Fibroblast of upper back skin (primary cell): ENCODE results near the gene WDFY2.

Experiments used
- DNase-seq: peaks from one replicate; pipeline ENCODE4 v3.0.0-alpha.2; 2013

Gene WDFY2

DNA sequence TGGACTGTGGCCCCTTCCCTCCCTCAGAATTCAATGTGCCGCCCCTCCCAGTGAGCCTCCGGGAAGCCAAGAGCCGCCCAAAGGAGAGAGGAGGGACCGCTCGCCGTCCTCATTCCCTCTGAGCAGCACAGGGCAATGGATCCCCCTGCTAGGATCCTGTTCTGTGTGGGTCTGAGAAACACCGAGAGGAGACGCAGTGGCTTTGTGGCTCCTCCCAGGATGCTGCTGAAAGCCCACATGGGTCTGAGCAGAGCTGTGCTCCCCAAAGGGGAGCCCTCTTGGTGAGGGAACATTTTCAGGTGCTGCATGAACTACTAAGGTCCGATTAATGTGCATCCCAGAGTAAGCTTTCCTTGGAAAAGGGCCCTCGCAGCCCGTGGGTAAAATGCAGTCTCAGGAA, 189.3 kb downstream of the WDFY2 start:
- DNase-seq, result no peak

DNA sequence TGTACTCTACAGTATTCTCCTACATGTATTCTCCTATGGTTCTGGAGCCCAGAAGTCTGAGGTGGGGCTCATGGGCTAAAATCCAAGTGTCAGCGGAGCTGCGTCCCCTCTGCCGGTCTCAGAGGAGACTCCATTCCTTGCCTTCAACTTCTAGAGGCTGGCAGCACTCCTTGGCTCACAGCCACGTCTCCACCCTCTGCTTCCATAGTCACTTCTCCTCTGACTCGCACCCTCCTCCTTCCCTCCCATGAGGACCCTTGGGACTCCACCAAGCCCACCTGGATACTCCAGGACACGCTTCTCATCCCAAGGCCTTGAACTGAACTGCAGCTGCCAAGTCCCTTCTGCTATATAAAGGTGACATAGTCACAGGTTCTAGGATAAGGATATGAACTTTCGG, 191.9 kb downstream of the WDFY2 start:
- DNase-seq, result no peak

DNA sequence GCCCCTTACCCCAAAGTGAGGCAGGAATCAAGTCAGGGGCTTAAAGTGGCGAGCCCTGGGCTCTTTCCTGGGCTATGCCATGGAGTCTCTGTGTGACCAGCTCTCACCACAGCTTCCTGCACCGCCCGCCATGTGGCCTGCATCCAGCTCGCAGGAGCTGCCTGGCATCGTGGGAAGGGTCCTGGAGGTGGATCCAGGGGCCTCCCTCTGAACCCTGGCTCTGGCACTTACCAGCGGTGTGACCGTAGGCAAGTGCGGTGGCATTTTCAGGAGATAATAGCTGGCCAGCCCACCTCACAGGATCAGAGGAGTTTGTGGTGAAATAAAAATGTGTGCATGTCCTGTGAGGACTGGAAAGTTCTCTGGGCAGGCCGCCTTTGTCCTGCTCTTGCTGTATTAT, 193.7 kb downstream of the WDFY2 start:
- no peak for DNase-seq

DNA sequence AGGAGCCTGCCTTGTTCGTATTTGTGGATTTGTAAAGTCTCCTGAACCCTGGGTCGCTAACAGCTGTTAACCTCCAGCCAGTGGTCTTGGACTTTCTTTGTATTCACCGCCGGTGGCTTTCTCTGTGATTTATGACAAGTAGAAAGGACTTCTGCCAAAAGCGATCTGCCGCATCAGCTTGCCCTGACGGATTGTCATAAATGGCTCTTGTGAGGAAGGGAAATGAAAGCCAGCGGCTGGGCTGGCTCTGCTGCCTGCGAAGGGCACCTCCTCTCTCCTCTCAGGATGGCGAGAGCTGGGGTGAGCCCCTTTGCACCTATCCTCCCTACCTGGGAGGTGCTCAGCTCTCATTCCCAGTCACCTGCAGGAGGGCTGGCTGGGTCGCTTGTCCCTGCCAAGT, 194.1 kb downstream of the WDFY2 start:
- no peak for DNase-seq

DNA sequence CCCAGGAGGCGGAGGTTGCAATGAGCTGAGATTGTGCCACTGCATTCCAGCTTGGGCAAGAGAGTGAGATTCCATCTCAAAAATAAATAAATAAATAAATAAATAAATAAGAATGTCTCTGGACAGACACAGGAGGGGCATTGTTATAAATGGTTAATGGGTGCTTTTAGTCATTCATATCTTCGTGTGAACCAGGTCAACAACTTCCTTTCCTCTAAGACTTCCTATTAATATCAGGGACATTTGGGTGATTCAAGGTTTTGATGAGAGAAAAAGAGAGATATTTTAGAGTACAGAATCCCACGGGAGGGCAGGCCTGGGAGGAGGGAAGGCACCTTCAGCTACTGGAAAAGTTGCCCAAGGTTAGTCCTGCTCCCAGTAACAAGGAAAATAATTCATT, 195.8 kb downstream of the WDFY2 start:
- DNase-seq, result no peak

DNA sequence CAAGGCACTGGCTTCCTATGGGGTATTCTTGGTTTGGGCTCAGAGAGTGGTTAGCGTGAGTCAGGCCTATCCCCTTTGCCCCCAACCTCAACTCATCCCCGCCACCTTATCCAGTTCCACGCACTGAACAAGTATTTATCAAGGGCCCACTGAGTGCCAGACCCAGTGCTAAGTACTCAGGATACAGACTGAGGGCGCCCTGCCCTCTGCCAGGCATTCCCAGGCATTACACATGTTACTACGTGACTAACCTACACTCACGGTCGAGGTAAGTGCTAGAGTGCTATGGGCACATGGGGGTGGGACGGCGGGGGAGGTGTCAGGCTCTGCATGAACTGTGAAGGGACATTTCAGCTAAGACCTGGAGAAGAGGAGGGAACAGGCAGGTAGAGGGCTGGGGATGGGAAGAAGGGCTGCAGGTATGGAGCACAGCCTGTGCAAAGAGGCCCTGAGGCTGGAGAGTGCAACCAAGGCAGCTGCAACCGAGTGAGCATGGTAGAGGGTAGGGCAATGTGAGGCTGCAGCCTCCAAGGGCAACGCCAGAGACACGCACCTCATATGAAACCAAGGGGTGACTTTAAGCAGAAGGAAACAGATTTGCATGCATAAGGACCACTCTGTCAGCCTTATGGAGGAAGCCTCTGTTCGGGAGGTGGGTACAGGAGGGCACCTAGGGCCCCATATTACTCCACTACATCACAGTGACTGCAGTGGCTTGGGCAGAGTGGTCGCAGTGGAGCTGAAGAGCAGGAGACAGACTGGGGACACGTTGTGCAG, 197.2 kb downstream of the WDFY2 start:
- DNase-seq, result no peak

DNA sequence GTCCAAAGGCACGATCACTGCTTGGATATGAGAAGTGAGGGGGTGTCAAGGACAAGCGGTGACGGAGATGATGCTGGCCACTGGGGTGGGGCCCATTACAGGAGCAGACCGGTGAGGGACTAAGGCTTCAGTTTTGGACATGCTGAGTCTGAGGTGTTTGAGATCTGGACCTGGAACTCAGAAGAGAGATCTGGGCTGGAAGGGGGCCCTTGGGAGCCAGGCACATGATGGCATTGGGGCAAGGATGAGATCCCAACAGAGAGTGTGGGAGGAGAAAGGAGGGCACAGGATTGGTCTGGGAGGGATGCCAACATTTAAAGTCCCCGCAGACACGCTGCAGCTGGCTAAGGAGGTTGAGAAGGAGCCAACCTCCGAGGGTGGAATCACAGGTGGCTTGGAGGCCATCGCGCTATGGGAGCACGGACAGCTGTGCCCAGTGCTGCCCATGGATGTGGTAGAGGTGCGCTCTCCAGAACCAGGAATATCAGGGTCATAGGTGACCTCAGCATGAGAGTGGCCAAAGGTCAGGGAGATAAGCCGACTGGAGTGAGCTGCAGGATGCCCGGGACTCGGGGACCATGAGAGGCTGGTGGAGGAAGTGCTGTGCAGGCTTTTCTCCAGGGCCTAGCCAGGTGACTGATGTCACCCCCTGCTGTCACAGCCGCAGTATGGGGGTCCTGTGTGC, 197.9 kb downstream of the WDFY2 start:
- DNase-seq, result no peak

DNA sequence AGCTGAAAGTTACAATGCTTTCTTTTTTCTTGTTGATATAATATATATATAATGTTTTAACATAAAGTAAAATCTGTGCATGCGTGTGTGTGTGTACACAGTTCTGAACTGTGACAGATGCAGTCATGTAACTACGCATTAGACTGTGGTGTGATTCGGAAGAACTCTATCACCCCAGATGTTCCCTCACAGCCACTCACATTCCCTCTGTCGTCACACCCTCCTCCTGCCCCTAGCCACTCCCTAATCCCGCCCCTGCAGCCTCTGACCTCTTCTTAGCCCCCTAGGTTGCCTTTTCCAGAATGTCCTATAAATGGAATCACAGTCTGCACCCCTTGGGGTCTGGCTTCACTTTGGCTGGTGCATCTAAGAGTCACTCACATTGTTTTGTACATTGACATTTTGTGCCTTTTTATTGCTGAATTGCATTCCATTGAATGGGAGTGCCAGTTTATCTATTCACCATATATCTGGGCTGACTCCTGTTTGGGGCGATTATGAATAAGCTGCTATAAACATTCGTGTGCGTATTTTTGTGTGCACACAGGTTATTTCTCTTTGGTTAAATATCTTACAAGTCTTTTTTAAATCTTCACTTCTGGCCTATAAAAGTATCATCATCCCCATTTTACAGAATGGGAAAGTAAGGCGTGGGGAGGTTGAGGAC, 199.3 kb downstream of the WDFY2 start:
- DNase-seq, result no peak

DNA sequence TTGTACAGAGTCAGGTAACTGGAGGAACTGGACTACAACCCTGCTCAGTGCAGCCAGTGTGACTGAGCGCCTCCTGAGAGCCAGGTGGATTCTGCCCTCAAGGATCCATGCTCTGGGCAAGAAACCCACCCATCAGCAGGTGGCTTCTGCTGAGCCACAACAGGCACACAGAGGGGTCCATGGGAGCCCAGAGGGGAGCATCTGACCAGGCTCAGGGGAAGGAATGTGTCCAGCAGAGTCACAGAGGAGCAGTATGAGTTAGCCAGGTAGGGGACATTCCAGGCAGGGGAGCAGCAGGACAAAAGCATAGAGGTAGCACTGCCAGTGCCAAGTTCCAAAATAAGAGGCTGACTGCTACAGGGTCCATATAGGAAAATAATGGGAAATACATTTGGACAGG, 199.8 kb downstream of the WDFY2 start:
- DNase-seq, result no peak

DNA sequence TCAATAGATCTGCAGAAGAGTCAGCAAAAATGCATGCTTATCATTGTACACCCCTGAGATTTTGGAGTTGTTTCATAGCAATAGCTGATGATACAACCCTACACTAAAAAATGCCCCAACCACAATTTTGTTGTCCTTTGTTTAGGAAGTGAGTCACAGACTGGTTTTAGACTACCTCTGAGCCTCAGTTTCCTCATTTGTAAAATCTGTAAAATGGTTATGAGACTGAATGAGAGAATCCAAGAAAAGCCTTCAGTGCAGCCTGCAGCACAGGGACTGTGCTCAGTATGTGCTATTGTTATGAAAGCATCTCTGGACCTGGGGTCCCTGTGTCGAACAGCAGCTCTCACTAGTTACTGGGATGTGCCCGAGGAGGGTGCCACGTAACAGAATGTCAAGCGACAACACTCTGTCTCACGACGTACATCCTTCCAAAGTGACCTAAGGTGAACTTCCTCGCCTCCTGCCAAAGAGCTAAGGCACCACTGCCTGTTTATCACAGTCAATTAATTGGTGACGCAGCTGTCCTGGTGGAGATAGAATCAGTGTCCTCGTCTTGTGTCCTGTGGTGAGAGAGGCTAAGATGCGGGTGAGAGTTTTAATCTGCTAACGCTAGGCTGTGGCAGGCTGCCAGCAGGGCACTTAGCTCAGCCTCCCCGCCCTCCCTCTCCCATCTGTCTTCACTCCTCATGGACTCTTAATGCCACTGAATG, 201.6 kb downstream of the WDFY2 start:
- DNase-seq, result peak; percentile 52

DNA sequence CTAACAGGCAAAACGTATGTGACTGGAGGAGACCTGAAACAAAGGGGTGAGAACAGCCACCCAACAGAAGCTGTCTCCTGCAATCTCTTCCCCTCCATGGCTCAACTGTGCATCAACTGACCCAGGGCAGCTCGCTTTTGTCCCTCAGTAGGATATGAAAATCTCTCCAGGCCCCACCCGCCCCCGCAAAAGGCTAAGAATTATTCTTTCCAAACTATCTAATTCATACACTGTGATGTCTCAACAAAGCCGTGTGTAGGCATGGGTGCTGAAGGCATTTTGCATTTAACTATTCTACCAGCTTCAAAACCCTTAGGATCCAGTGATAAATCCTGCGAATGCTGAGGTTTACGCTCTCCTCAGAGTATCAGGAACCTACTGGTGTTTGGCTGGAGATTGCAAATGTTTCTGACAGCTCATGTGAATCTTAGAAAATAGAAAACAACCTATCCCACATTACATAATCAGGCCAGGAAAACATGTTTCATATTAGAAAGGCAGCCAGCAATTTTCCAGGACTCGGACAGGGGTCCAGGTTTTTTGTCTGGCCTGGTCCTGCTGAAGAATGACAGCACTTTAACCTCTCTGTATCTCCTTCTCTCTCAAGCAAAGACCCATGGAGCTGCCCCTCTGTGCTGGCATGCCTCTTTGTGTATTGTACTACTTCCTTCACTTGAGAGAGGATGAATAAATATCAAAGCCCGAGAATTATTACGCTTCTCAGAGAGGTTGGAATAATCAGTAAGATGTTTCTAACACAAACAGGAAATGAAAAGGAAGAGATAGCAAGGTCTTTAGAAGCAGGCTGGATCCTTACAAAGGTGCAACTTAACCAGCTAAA, 202.4 kb downstream of the WDFY2 start:
- no peak for DNase-seq

DNA sequence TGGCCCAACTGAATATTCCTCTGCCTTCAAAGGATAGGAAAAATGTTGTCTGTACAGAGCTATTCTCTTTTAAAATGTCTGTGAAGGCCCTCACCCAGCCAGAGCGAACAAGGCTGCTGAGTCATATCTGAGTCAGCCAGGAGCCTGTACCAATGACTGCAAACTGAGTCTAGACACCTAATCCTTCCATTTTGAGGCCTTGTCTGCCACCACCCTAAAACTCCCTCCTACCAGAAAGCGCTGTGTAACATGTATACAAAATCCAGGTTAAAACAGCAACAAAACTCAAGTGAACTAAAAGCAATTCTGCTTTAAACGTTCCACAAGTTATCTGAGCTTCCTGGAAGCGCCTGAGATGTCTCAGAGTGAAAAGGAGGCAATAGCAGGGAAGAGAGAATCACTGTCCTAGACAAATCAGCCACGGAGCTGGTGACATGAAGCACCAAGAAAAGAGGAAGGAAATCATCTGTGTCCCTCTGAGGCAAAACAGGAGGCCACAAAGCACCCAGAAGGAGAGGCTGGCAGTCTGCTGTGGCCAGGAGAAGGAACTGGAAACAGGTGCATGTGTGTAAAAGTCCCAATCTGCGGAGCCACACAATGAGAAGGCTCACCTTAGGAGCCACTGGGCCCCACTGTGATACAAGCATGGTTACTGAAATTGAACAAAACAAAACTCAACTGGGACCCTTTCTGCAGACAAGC, 209.5 kb downstream of the WDFY2 start:
- DNase-seq, result peak; percentile 90

DNA sequence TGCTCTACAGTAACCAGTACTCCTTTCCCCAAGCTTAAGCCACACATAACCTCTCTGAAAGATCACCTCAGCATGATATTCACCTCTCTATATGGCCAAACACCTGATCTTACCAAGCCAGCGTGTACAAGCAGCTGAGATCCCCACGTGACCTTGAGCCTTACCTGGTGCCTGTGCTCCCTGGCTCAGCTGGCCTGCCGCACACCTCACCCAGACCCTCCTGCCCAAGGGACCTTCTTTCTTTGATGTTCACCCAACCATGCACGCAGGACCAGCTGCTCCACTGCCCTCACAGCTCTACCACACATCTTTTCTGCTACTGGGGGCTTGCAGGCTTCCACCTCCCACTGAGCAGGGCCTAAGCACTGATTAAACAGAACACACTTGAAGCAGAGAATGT, 210.7 kb downstream of the WDFY2 start:
- no peak for DNase-seq

DNA sequence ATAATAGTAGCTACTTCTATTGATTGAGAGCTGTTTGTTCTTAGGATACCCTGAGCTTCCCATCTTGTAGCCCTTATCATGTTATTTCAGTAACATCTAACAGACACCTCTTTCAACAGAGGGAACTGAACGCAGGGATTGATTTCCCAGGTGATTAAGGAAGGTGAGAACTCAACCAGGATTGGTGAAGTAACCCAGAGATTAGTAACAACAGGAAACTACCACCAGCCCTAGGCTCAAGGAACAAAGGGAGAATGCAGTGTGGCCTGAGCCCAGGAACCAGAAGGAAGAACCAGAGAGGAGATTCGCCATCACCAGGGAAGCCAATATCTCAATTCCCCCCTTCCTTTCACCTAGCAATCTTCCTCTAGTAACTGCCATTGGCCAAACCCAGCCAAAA, 211.2 kb downstream of the WDFY2 start:
- no peak for DNase-seq

DNA sequence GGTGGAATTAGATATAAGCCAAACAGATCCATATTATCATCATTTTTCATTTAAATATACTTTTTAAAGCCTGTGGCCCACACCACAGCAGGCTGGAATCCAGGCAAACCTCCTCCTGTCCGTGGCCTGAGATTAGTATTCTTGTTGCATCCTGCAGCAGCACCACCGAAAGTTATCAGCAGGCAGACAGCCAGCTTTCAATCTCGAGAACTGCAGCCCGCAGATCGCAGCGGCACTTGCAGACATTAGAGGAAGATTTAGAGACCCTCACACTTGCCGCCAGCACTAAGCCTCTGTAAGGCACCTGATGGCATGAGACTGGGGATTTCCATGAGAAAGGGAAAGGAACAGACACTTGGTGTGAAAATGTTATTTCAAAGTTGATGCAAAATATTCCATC, 212.3 kb downstream of the WDFY2 start:
- no peak for DNase-seq

DNA sequence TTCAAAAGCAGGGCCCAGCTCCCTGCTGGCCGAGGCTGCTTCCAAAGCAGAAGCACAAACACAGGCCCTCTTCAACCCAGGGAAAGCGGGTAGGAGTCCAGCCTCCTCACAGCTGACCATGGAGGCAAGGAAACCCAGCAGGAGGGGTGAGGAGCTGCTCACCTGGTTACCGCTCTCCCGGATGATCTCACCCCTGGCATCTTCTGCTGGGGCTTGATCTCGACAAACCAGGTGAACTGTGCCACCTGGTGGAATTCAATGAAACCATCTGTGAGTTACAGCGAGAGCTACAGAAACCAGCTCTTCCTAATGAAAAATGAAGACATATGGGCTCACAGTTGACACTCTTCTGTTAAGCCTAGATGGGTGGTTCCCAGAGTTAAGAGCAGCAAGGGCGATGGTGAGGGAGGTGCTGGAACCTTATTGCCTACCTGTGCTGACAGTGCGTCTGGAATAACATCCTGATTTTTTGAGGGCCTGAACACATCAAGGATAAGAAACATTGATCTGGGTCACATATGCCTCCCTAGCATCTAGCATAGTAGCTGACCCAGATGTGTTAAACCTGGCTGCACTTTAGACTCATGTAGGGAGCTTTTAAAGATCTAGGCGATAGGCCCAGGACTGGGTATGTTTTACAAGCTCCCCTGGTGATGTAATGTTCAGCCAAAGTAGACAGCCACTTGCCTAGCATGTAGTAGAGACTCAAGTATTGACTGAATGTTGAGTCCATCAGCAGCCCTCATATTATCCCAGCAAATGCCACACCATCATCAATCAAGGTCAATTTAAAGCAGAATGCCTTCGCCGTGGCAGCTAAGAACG, 213.6 kb downstream of the WDFY2 start:
- DNase-seq, result peak; percentile 67

DNA sequence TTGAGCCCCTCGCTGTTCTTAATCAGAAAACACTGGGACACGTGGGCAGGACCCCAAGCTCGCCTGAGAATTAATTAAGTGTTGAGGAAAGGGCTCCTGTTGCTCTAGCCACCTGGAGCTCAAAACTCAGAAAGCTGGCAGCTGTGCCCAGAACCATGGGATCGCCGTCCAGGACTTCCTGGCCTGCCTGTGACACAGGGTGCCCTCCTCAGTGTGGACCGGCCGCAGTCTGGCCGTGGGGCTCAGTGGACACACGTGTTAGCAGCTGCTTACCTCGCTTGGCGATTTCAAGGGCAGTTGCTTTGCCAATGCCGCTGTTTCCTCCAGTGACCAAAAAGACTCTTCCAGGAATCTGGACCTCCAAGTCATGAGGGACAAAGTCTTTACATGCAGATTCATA, 215.0 kb downstream of the WDFY2 start:
- no peak for DNase-seq

DNA sequence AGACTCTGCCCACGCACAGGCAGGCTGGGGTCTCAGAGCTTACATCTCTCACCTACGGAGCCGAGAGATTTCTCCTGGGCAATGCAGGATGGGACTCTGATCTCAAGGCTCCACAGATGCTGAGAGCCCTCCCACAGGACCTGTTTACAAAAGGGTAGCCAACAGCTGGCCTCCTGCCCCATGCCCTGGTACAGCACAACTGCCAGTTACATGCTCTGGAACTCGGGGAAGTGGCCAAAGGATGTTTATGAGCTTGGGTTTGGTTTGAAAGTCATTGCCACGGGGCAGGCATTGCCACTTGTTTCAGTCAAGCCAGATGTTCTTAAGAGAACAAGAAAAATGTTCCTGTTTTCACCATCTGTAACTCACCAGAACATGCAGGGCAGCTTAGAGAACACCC, 216.2 kb downstream of the WDFY2 start:
- DNase-seq, result no peak

DNA sequence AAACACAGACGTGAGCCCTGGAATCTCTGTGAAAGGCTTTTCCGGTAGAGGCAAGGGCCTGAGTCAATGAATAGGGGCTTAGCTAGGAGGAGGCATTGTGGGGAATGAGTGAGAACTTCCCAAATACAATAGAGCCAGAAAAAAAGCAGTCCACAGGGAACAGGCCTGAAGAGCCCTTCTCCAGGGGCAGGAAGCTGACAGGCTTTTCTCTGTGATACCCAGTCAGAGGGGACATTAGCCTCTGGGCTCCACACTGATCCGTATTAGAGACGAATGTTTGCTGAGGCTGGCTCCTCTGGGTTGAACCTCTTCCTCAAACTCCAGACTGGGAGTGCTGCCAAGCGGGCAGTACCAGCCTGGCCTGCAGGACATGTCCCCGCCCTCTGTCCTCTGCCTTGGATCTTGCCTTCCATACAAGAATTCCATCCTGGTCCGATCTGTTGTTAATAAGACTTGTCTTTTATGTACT, 217.4 kb downstream of the WDFY2 start:
- DNase-seq, result no peak

DNA sequence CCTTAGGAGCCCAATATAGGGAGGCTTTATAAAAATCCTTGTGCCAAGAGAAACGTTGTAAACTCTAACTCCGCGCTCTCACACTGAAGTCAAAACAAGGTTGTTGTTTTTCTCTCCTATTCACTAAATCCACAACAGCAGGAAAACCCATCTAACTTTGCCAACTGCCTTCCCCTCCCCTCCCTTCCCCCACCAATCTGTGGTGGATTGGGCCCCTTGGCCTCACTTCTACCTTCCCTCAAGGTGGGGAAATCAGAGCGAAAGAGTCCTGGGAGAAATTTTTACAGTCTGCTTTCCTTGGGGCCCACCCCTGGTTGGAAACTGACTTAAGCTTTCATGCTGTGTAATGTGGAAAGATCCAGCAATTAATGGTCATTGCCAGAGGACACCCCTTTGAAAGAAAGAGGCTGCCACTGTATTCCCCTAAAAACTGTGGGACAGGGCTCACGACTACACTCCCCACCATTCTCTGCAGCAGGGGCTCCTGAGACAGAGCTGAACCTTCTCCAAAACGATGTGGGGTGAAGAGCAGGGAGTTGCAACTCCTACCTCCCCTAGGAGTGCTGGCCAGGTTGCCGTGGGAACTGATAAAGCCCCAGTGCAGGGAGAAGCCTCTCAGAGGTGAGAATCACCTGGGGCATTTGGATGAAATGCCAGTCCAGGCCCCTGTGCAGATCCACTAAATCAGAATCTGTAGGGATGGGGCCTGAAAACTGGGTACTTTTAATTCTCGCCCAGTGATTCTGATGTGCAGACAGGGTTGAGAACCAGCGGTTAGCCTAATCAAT, 218.6 kb downstream of the WDFY2 start:
- no peak for DNase-seq
